Measurements from ENCODE around the gene GAB2. TPM values are rescaled to one million over a fixed set of nuclear protein-coding genes. Genes with fewer than 3 reads are reported as not detected.

The GAB2 gene
- total RNA-seq, 4 donors from 2014 or later = 14.0 to 41.3 (median 34.7) TPM

GRCh38 chr11:78313898-78314297 is 103.7 kb downstream of the GAB2 start:
- H3K36me3 ChIP-seq = no peaks in the 10 kb centered on the region
- DNase-seq = no peak
- H3K4me3 ChIP-seq = no peak overlapping the region
- no peaks in the 10 kb centered on the region for H3K9me3 ChIP-seq
- H3K4me1 ChIP-seq = peaks cover 0 to 46% (median 8%) of the 10 kb centered on the region in 4 donors
- peak overlapping the region in 3 of 4 donors; percentile 21 to 82 (median 23) for H3K27ac ChIP-seq
- TF ChIP-seq CTCF (IDR thresholded peaks at IDR 0.05) = no peak
- no peaks in the 10 kb centered on the region for H3K27me3 ChIP-seq

GRCh38 chr11:78313181-78313795 is 104.3 kb downstream of the GAB2 start:
- Histone ChIP-seq H3K9me3 (no peaks in the 10 kb centered on the region), H3K27me3 (no peaks in the 10 kb centered on the region), H3K27ac (peak overlapping the region in 3 of 4 donors; percentile 21 to 82 (median 26)), H3K4me1 (peaks cover 0 to 40% (median 8%) of the 10 kb centered on the region in 4 donors), H3K36me3 (no peaks in the 10 kb centered on the region), H3K4me3 (no peak overlapping the region)
- TF ChIP-seq POLR2A (IDR thresholded peaks at IDR 0.05) (no peak), CTCF (IDR thresholded peaks at IDR 0.05) (no peak)
- DNase-seq = peak in 1 of 3 donors; percentile 75

- Histone ChIP-seq H3K9me3 (no peaks in the 10 kb centered on the region), H3K4me3 (no peak overlapping the region), H3K27me3 (no peaks in the 10 kb centered on the region), H3K27ac (peak overlapping the region in 3 of 4 donors; percentile 21 to 82 (median 26)), H3K4me1 (peaks cover 0 to 39% (median 8%) of the 10 kb centered on the region in 4 donors), H3K36me3 (no peaks in the 10 kb centered on the region)
- no peak for TF ChIP-seq POLR2A (IDR thresholded peaks at IDR 0.05)
- no peak for TF ChIP-seq CTCF (IDR thresholded peaks at IDR 0.05)
- no peak for DNase-seq
Observed at GRCh38 chr11:78312712-78313111, 104.9 kb downstream of the GAB2 start.

GRCh38 chr11:78311702-78312371 is 105.8 kb downstream of the GAB2 start:
- DNase-seq = no peak
- TF ChIP-seq CTCF (IDR thresholded peaks at IDR 0.05) (no peak), POLR2A (IDR thresholded peaks at IDR 0.05) (no peak)
- Histone ChIP-seq H3K36me3 (no peaks in the 10 kb centered on the region), H3K9me3 (no peaks in the 10 kb centered on the region), H3K27ac (peak overlapping the region in 1 of 4 donors; percentile 82), H3K4me3 (no peak overlapping the region), H3K27me3 (no peaks in the 10 kb centered on the region), H3K4me1 (peaks cover 0 to 39% (median 8%) of the 10 kb centered on the region in 4 donors)

GRCh38 chr11:78310500-78310909 is 107.1 kb downstream of the GAB2 start:
- Histone ChIP-seq H3K36me3 (no peaks in the 10 kb centered on the region), H3K9me3 (no peaks in the 10 kb centered on the region), H3K4me3 (no peak overlapping the region), H3K27me3 (no peaks in the 10 kb centered on the region), H3K27ac (peak overlapping the region in 2 of 4 donors; percentile 18 to 20), H3K4me1 (peaks cover 0 to 39% (median 8%) of the 10 kb centered on the region in 4 donors)
- peak; percentile 54 to 79 (median 56) for DNase-seq
- TF ChIP-seq CTCF (IDR thresholded peaks at IDR 0.05) (peak in 1 of 6 experiments; percentile 11), POLR2A (IDR thresholded peaks at IDR 0.05) (no peak)
